Neuronal stem cell (in vitro differentiated cells): ENCODE measurements around the gene CADPS. TPM values are rescaled to one million over a fixed set of nuclear protein-coding genes. Genes with fewer than 3 reads are reported as not detected.

Source experiments
- DNase-seq: peaks from one replicate; pipeline ENCODE4 v3.0.0-alpha.2; 2013; ENCODE audit warnings: low spot score
- H2AFZ ChIP-seq: one replicate; pipeline ENCODE4 v1.6.1; 2013; ENCODE audit warnings: mild to moderate bottlenecking, low read length, inconsistent platforms
- H2AK5ac ChIP-seq: 2 replicates; pipeline ENCODE4 v1.6.1; 2013; ENCODE audit warnings: low read depth, mild to moderate bottlenecking, inconsistent platforms, low read length, moderate library complexity, mixed read lengths
- H2BK120ac ChIP-seq: 2 replicates; pipeline ENCODE4 v1.6.1; 2013; ENCODE audit warnings: low read depth, mild to moderate bottlenecking, inconsistent platforms, low read length, moderate library complexity, mixed read lengths
- H2BK12ac ChIP-seq: one replicate; pipeline ENCODE4 v1.6.1; 2013; ENCODE audit warnings: low read length, inconsistent platforms
- H2BK15ac ChIP-seq: 2 replicates; pipeline ENCODE4 v1.6.1; 2013; ENCODE audit warnings: mild to moderate bottlenecking, low read length, inconsistent platforms, mixed read lengths
- H2BK5ac ChIP-seq: one replicate; pipeline ENCODE4 v1.6.1; 2013; ENCODE audit warnings: inconsistent platforms, mild to moderate bottlenecking, low read length, moderate library complexity
- H3K14ac ChIP-seq: one replicate; pipeline ENCODE4 v1.6.1; 2013; ENCODE audit warnings: low read length, inconsistent platforms
- H3K18ac ChIP-seq: 2 replicates; pipeline ENCODE4 v1.6.1; 2013; ENCODE audit warnings: low read length, inconsistent platforms
- H3K23ac ChIP-seq: 2 replicates; pipeline ENCODE4 v1.6.1; 2013; ENCODE audit warnings: low read depth, mild to moderate bottlenecking, mixed read lengths, low read length, inconsistent platforms; ENCODE audit not compliant: poor library complexity
- H3K27ac ChIP-seq: replicated peaks from 3 replicates; pipeline ENCODE4 v1.5.1; 2013; ENCODE audit warnings: low read length, inconsistent platforms
- H3K27me3 ChIP-seq, 3 experiments: 2 replicates each; pipeline ENCODE4 v1.6.1; 2013; ENCODE audit warnings: low read length in 3 of 3, mild to moderate bottlenecking in 2 of 3, inconsistent platforms in 1 of 3, low read depth in 1 of 3, mixed read lengths in 1 of 3, moderate library complexity in 1 of 3; ENCODE audit not compliant: control insufficient read depth in 3 of 3, insufficient read depth in 3 of 3
- H3K36me3 ChIP-seq, 2 donors: replicated peaks in 1 of 2; 2 replicates each; pipeline ENCODE4 v1.6.1; 2013; ENCODE audit warnings: low read length in 2 of 2; ENCODE audit not compliant: control insufficient read depth in 2 of 2, insufficient read depth in 2 of 2
- H3K4ac ChIP-seq: 2 replicates; pipeline ENCODE4 v1.6.1; 2013; ENCODE audit warnings: inconsistent platforms, mild to moderate bottlenecking, low read length, moderate library complexity
- H3K4me1 ChIP-seq, 2 donors: 1 replicate in 1 of 2; 2 replicates in 1 of 2; pipeline ENCODE4 v1.6.1; 2013; ENCODE audit warnings: low read length in 2 of 2, low read depth in 1 of 2; ENCODE audit not compliant: control insufficient read depth in 2 of 2, insufficient read depth in 1 of 2
- H3K4me2 ChIP-seq: one replicate; pipeline ENCODE4 v1.6.1; 2013; ENCODE audit warnings: mild to moderate bottlenecking, low read length, inconsistent platforms; ENCODE audit not compliant: insufficient read depth, poor library complexity, severe bottlenecking
- H3K4me3 ChIP-seq, 2 donors: 2 replicates each; pipeline ENCODE4 v1.5.1; 2013; ENCODE audit warnings: low read length in 2 of 2, mild to moderate bottlenecking in 2 of 2, inconsistent platforms in 1 of 2, moderate library complexity in 1 of 2
- H3K79me1 ChIP-seq: one replicate; pipeline ENCODE4 v1.6.1; 2013; ENCODE audit warnings: low read depth, mild to moderate bottlenecking, inconsistent platforms, low read length, moderate library complexity
- H3K9ac ChIP-seq: one replicate; pipeline ENCODE4 v1.6.1; 2013; ENCODE audit warnings: mild to moderate bottlenecking, low read depth, low read length, inconsistent platforms; ENCODE audit not compliant: poor library complexity
- H3K9me3 ChIP-seq, 2 donors: replicated peaks in 1 of 2; 2 replicates each; pipeline versions ENCODE3 to v1.6.1; 2013; ENCODE audit warnings: low read length in 2 of 2, mild to moderate bottlenecking in 2 of 2, inconsistent platforms in 1 of 2, low read depth in 1 of 2, mixed read lengths in 1 of 2, moderate library complexity in 1 of 2; ENCODE audit not compliant: control insufficient read depth in 2 of 2, insufficient read depth in 1 of 2
- H4K8ac ChIP-seq: one replicate; pipeline ENCODE4 v1.6.1; 2013; ENCODE audit warnings: low read depth, mild to moderate bottlenecking, inconsistent platforms, low read length, moderate library complexity
- H4K91ac ChIP-seq: one replicate; pipeline ENCODE4 v1.6.1; 2013; ENCODE audit warnings: low read length, low read depth, mild to moderate bottlenecking, inconsistent platforms; ENCODE audit not compliant: poor library complexity
- WGBS, 2 donors: extraction: QIAGEN DNeasy Blood & Tissue Kit; methylation state at CpG; one replicate each; pipeline ENCODE4 v1.1.7; 2013; ENCODE audit warnings: missing lambda C conversion rate in 2 of 2, mixed read lengths in 1 of 2; ENCODE audit not compliant: insufficient read length in 2 of 2, insufficient replicate concordance in 1 of 2; ENCODE audit errors: extremely low coverage in 2 of 2; 5-methylcytosine and 5-hydroxymethylcytosine counted together
- polyA plus RNA-seq, 2 experiments: library from polyadenylated mRNA; stranded (reverse); fragments of 200-250 nt; gene quantifications; one replicate each; pipeline ENCODE4 v1.2.3, GENCODE V29; 2013

The CADPS gene
- 1.5 TPM for polyA plus RNA-seq (2013, experiment 1 of 2)
- polyA plus RNA-seq (2013, experiment 2 of 2): 1.3 TPM

DNA sequence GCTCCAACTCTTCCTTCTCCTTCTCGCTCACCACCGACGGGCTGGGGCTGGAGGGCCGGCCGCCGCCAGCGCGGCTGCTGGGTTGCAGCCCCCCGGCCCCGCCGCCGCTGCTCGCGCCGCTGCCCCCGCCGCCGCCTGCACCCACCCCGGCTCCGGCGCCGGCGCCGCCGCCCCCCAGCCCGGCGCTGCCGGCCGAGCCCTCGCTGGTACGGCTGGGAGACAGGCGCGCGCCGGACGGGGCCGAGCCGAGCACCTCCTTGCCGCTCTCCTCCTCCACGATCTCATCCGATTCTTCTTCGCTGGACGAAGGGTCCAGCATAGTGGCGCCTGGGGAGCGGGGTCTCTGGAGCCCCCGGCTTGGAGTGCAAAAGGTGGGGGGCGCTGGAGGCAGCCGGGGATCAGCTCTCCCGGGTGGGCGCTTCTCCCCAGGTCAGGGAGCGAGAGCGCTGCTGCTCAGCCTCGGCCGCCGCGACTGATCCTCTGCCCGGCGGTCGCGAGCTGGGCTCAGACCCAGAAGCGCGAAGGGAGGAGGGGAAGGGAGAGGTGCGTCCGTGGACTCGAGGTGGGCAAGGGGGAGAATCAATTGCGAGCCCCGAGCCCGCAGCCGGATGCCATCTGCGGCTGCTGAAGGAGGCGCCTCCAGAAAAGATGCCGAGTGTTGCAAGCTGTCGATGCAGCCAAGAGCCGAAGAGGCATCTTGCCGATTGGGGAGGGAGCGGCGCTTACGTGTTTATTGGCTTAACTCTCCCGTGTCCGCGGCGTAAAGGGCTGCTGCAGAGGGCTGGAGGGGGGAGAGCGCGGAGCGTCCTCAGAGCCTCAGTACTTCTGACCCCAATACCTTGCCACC lies at the start of gene CADPS:
Gene CADPS (minus strand): TSS at position 706 of the 847 bp plus-strand sequence. CDS start 387 bp downstream, at position 319.
- no CpG with 5 or more reads among the region's 85 CpGs for WGBS, 2 donors
- H2AK5ac ChIP-seq: no peak within 1 kb of the TSS

DNA sequence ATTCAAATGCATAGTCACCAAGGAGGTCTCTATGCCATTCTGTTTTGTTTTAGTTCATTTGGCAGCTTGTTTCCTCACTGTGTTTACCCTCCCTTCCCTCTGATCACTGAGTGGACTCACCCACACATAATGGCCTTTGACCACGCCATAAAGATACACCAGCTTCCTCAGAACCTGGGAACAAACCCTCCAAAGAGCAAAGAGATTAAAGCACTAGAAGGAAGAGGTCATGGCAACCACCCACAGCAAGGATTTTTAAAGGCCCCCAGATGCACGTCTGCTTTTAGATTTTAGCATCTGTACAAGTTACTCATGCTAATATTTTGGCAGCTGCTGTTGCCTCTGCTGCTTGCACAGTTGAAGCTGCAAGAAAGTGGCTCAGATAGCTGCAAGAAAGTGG lies 47.9 kb upstream of the CADPS start:
- no peak overlapping the region for H3K9ac ChIP-seq
- H2BK12ac ChIP-seq: no peak overlapping the region
- no peak overlapping the region for H2BK15ac ChIP-seq
- H2AFZ ChIP-seq: no peak overlapping the region
- no peak overlapping the region for H2BK5ac ChIP-seq
- no peak overlapping the region for H4K8ac ChIP-seq
- H3K14ac ChIP-seq: no peak overlapping the region
- H3K23ac ChIP-seq: no peak overlapping the region
- no peak overlapping the region for H4K91ac ChIP-seq
- H3K9me3 ChIP-seq: no peaks in the 10 kb centered on the region
- peaks cover 0 to 2% of the 10 kb centered on the region in 2 donors for H3K4me1 ChIP-seq
- no peaks in the 10 kb centered on the region for H3K36me3 ChIP-seq
- no peak overlapping the region for H2AK5ac ChIP-seq
- H2BK120ac ChIP-seq: no peak overlapping the region
- H3K18ac ChIP-seq: no peak overlapping the region
- H3K79me1 ChIP-seq: no peaks in the 10 kb centered on the region
- WGBS, 2 donors: no CpG with 5 or more reads among the region's 2 CpGs
- no peak overlapping the region for H3K4me3 ChIP-seq
- no peak for DNase-seq
- H3K4ac ChIP-seq: no peak overlapping the region
- no peaks in the 10 kb centered on the region for H3K27me3 ChIP-seq
- no peak overlapping the region for H3K4me2 ChIP-seq
- H3K27ac ChIP-seq: no peak overlapping the region

More for the DNA sequence above, at the start of gene CADPS:
- Histone ChIP-seq H2BK5ac (peak within 1 kb of the TSS; percentile 75), H3K9me3 (no peaks in the 10 kb centered on the region), H3K4ac (no peak within 1 kb of the TSS), H2AFZ (peak within 1 kb of the TSS; percentile 88), H2BK120ac (no peak within 1 kb of the TSS), H3K14ac (peak within 1 kb of the TSS; percentile 71), H2BK15ac (peak within 1 kb of the TSS; percentile 98), H3K36me3 (no peaks in the 10 kb centered on the region), H3K79me1 (no peaks in the 10 kb centered on the region), H3K4me3 (peak within 1 kb of the TSS; percentile 26 to 81), H3K27ac (peak within 1 kb of the TSS; percentile 72), H3K9ac (peak within 1 kb of the TSS; percentile 90), H3K4me1 (peaks cover 0 to 3% of the 10 kb centered on the region in 2 donors), H4K8ac (no peak within 1 kb of the TSS), H3K4me2 (peak within 1 kb of the TSS; percentile 99), H3K23ac (peak within 1 kb of the TSS; percentile 93), H3K27me3 (peaks cover 0 to 63% (median 11%) of the 10 kb centered on the region in 3 experiments), H4K91ac (peak within 1 kb of the TSS; percentile 72), H2BK12ac (peak within 1 kb of the TSS; percentile 41), H3K18ac (peak within 1 kb of the TSS; percentile 97)
- no peak for DNase-seq

DNA sequence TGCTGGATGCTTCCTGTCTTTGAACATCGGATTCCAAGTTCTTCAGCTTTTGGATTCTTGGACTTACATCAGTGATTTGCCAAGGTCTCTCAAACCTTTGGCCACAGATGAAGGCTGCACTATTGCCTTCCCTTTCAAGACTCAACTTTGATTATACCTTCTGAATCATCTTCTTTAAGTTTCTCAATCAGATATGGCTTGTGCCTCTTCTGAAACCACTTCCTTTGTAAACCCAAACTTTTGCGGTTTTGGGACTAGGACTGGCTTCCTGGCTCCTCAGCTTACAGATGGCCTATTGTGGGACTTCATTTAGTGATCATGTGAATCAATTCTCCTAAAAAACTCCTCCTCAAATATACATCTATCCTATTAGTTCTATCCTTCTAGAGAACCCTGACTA lies 47.1 kb upstream of the CADPS start:
- no peak overlapping the region for H2AFZ ChIP-seq
- no peak overlapping the region for H4K91ac ChIP-seq
- H3K36me3 ChIP-seq: no peaks in the 10 kb centered on the region
- no peak overlapping the region for H2BK12ac ChIP-seq
- H3K27ac ChIP-seq: no peak overlapping the region
- H2BK120ac ChIP-seq: no peak overlapping the region
- no peak overlapping the region for H2AK5ac ChIP-seq
- H3K9ac ChIP-seq: no peak overlapping the region
- H3K4me3 ChIP-seq: no peak overlapping the region
- WGBS, 2 donors: no CpG with 5 or more reads among the region's 2 CpGs
- no peak overlapping the region for H3K23ac ChIP-seq
- H3K27me3 ChIP-seq: no peaks in the 10 kb centered on the region
- no peak overlapping the region for H2BK15ac ChIP-seq
- no peaks in the 10 kb centered on the region for H3K9me3 ChIP-seq
- H3K79me1 ChIP-seq: no peaks in the 10 kb centered on the region
- DNase-seq: no peak
- H3K18ac ChIP-seq: no peak overlapping the region
- H2BK5ac ChIP-seq: no peak overlapping the region
- H3K4me1 ChIP-seq: peaks cover 0 to 2% of the 10 kb centered on the region in 2 donors
- no peak overlapping the region for H3K4ac ChIP-seq
- no peak overlapping the region for H3K4me2 ChIP-seq
- no peak overlapping the region for H4K8ac ChIP-seq
- H3K14ac ChIP-seq: no peak overlapping the region

DNA sequence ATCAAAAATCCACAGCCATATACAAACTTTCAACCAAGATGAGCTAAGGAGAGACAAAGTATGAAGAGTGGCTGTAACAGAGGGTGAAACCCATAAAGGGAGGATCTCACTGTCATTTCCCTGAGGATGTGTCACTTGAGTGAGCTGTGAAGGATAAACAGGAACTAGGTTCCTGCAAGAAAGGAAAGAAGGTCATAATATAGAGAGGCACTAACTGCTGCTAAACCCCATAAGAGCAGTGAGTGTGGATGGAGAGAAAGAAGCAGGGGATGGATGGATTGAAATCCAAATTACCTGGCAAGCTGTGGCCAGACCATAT lies 45.2 kb upstream of the CADPS start:
- Histone ChIP-seq H2BK15ac (no peak overlapping the region), H3K23ac (no peak overlapping the region), H3K4me2 (no peak overlapping the region), H3K36me3 (no peaks in the 10 kb centered on the region), H3K9ac (no peak overlapping the region), H2AK5ac (no peak overlapping the region), H3K9me3 (no peaks in the 10 kb centered on the region), H4K91ac (no peak overlapping the region), H3K27me3 (no peaks in the 10 kb centered on the region), H2BK5ac (no peak overlapping the region), H2BK12ac (no peak overlapping the region), H3K4me1 (peaks cover 0 to 2% of the 10 kb centered on the region in 2 donors), H3K4me3 (no peak overlapping the region), H3K27ac (no peak overlapping the region), H2AFZ (no peak overlapping the region), H3K18ac (no peak overlapping the region), H4K8ac (no peak overlapping the region), H3K14ac (no peak overlapping the region), H3K4ac (no peak overlapping the region), H3K79me1 (no peaks in the 10 kb centered on the region), H2BK120ac (no peak overlapping the region)
- DNase-seq: no peak
